Epidermal melanocyte (primary cell): ENCODE results near the gene SOX30.

Experiments
- DNase-seq: peaks from one replicate; pipeline ENCODE4 v3.0.0; 2011; ENCODE audit warnings: low spot score; ENCODE audit not compliant: insufficient read length

Gene SOX30

DNA sequence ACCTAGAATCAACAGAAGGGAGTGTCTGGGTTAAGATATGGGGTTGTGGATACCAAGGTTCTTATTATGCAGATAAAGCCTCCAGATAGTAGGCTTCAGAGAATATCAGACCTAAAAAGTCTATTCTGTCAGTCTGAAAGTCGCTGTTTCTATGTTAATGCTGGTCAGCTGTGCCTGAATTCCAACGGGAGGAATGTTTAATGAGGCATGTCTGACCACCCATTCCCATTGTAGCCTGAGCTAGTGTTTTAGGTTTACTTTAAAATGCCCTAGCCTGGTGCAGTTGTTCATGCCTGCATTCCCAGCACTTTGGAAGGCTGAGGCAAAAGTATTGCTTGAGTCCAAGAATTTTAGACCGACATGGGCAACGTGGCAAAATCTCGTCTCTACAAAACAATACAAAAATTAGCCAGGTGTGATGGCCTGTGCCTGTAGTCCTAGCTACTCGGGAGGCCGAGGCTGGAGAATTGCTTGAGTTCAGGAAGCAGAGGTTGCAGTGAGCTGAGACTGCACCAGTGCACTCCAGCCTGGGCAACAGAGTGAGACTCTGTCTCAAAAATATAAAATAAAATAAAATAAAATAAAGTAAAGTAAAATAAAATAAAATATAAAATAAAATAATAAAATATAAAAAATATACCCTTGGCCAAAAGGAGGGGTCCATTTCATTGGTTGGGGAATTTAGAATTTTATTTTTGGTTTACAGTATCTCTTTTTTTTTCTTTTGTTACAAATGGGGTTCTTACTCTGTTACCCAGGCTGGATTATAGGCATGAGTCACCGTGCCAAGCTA lies 7.8 kb upstream of the SOX30 start:
- DNase-seq = no peak

DNA sequence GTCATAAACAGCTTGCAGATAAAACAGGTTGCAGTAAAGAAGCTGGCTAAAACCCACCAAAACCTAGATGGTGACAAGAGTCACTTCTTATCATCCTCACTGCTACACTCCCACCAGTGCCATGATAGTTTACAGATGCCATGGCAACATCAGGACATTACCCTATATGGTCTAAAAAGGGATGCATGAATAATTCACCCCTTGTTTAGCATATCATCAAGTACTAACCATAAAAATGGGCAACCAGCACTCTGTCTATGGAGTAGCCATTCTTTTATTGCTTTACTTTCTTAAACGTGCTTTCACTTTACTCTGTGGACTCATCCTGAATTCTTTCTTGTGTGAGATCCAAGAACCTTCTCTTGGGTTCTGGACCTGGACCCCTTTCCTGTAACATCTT lies 6.7 kb upstream of the SOX30 start:
- no peak for DNase-seq

DNA sequence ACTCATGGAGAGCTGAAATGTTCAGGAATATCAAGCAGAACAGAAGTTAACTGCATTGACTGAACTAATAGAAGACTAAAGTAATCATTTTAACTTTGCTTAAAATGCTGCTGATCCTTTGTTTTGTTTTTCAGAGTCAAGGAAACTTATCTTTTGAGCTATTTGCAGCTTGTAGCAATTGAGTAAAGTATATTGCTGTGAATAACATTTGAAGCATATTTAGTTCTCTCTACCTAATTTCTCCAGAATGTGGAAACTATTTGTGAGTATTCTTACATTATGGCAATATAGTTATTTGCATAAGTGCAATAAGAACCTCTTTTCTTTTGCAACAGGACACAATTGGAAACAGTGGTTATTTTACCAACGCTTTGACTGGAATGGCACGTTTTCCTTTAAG lies 5.3 kb upstream of the SOX30 start:
- no peak for DNase-seq

DNA sequence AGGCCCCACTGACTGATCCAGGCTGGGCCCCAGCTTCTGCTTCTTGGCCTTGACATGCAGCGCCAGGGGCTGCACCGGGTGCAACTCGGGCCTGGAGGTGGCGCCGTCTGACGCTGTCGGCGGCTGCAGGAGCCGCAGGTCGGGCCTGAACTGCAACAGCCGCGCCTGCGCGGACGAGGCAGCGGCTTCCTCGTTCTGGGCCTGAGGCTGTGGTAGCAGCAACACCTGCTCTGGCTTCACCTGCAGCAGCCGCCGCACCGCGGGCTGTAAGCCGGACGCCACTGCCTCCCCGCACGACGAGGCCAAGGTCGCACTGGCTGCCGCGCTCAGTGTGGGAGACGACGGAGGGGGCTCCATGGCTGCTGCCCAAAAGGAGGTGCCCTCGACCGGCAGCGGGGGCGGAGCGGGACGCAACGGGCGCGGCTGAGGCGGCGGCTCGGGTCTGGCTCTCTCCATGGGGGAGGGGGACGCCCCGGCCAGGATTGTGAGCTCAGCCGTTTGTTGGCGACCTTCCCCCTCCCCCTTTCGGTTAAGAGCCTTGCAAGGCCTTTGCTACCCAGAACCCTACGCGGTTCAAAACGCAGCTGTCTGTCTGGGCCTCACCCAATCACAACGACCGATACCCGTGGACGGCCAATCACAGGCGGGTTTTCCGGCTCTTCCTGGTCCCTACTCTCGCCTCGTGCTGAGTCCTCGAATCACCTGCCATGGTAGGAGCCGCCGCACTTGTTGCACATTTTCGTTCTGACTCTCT lies 438 bp downstream of the SOX30 start:
- no peak for DNase-seq

DNA sequence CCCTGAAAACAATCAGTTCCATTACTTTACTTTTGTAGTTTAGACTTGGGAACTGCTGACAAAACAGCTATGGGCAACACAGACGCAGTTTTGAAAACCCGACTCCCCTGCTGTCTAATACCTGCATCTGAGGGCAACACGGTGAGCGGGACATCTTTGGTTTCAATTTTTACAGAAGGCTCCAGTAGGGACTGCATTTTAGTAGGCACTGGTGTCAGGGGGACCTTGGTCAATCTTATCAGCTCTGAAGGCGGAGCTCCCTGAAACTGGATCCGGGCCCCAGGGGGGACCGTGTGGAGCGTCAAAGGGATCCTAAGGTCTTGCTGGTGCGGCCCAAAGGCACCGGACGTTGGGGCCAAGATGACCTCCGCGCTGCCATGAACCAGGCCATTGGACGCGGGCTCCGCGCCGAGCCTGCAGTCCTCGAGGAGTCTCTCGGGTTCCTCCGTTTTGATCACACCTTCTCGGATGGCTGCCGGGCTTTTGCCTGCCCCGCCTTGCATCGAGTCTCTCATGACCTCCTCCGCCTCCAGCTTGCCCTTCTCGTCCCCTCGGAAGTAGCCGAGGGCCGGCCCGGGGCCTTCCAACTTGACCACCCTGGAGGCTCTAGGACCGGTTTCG lies 1.1 kb downstream of the SOX30 start:
- DNase-seq = no peak

DNA sequence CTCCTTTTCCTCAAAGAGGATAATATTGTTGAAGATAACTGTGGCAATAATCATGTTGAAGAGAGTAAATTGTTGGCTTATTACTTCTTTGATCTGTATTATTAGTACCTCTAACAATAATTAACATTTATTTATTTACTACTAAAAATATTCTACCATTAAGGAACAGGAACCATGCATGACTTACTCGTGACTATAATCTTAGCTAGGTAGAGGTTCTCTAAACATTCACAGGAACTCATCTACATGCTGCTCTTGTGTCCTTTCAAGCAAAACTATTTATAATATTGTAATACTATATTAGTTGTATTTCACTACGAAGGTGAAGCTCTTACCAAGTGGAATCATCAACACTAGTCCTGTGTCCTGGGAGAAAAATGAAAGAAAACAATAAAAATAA lies 3.1 kb downstream of the SOX30 start:
- DNase-seq = no peak

DNA sequence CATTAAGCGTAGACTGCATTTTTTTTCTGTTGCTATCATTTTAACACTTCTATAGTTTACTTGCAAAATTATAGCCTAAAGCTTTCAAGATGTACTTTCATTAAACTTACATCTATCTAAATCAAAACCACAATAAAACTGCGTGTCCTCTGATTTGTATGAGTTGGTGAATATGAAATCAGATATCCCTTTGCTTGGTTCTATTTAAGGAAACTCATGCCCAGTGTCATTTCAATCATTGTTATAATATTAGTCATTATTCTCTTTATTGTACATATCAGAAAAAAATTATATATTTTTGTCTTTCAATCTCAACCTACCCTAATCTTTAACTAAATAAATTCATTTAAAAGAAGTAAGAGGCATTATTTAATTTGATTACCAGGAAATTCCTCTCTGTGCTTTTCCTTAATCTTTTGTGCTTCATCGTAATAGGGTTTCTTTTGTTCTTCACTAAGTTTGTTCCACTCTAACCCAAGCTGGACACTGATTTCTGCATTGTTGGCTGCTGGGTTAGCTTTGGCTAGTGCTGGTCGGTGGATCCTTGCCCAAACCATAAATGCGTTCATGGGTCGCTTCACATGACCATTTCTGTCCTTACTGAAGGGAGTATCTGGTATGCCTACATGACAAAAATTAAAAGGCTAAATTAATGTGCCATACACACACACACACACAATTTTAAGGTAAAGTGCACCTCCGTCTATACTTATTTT lies 3.8 kb downstream of the SOX30 start:
- no peak for DNase-seq

DNA sequence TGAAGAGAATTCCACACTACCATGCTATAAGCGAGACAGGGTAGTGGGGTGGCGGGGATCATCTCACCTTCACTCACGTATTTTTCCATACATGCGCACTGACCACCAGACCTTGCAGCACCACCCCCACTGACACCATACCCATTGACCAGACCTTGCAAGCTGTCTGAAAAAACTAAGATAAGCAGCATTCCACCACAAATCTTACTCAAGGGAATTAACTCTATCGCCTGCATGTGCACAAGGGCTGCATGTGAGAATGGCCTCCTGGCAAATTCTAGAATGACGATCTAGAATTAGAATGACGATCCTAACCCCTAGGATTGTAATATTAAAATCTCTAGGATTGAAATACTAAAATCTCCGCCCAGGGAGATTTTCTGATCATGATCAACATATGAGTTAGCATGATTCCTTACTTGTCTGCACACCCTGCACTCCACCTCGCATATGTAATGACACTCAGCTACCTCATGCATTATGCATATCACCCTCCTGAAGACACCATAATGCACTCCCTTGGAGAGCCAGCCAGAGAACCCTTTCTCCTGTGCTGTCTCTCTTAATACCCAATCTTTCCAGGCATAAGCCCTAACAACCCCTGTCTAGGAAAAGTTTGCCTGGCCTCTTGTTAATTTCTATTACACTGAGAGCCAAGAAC lies 11.7 kb downstream of the SOX30 start:
- DNase-seq = no peak

DNA sequence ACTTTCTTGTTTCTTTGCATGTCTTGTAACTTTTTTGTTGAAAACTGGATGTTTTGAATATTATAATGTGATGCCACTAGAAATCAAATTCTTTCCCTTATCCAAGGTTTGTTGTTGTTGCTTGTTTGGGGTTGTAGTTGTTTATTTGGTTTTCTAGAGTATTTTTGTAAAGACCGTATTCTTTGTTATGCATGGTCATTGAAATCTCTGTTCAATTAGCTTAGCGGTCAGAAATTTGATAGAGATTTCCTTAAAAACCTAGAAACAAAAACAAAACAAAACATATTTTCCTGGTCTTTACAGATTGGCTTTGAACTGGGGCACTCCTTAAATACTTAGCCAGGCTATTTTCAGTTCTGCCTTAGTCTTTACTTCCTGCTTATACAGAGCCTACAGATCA lies 21.9 kb downstream of the SOX30 start:
- DNase-seq = no peak

DNA sequence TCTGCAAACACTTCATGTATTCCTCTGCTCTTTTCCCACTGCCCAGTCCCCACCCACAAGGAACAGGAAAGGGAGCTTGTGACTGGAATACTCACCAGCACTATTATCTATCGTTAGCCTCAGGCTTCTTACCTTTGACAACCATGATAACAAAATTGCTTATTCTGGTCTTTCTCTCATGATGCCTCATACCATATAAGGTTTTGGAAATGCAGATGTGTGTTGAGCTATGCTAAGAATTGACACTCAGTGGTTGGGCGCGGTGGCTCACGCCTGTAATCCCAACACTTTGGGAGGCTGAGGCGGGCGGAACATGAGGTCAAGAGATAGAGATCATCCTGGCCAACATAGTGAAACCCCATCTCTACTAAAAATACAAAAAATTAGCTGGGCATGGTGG lies 25.4 kb downstream of the SOX30 start:
- DNase-seq = no peak

DNA sequence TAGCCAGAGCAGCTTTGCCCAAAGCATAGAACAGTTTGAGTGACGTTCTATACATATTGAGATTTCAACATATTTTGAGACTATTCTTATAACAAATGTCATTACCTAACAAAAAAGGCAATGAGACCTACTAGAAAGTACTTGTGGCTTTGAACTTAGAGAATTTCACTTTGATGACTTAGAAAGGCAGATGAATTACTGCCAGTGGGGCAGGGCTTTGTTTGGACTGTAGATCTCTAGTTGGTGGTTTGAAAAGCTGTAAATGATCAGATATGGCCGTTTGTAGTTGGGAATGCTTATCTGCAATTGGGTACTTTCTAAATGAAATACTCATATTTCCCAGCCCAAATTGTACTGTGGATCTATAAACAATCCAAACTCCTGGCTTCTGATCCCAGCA lies 28.1 kb downstream of the SOX30 start:
- no peak for DNase-seq

DNA sequence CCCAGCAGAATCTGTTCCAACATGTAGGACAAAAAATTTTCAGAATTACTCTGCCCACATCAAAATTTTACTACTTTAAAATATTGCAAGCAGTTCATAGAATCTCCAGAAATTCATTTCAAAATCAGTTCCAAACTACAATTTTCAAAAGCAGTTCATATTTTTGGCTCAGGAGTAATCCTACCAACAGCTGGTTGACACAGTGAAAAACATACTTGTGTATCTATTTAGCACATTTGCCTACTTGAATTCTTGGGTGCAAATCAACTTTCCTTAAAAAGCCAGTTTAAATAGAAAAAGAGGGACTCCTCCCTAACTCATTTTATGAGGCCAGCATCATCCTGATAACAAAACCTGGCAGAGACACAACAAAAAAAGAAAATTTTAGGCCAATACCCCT lies 31.5 kb downstream of the SOX30 start:
- no peak for DNase-seq

DNA sequence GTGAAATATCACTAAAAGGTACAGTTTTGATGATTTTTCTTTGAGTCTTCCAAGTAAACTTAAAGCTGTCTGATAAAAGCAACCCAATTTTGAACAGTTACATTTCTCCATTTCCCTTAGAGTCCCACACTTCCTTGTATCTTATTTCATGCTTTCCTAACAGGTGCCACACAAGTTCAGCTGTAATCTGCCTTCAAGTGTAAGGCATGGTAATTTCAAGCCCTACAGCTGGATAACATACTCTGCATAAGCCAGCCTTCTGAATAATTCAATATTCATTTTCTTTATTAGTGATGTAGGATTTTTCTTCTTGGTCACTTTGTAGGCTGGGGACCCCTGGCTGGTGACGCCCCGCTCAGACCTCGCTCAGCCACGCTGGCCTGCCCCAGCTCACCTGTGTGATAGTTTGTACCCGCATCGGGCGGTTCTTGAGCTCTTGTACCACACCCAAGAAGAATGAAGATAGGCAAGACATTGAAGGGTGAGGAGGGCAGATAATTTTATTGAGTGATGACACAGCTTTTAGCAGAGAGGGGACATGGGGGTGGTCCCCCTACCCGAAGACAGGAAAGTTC lies 34.0 kb downstream of the SOX30 start:
- no peak for DNase-seq

DNA sequence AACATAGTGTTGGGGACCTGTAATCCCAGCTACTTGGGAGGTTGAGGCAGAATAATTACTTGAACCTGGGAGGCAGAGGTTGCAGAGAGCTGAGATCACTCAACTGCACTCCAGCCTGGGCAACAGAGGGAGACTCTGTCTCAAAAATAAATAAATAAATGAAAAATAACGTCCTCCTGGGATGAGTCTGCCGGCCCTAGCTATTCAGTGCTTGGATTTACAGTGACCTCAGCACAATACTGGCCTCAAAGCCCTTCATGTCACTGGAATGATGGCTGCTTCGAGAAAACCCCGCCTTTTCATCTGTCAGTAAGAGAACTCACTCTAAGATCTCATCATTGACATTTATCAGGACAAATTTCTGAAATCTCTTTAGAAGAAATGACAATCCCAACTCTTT lies 35.5 kb downstream of the SOX30 start:
- no peak for DNase-seq

DNA sequence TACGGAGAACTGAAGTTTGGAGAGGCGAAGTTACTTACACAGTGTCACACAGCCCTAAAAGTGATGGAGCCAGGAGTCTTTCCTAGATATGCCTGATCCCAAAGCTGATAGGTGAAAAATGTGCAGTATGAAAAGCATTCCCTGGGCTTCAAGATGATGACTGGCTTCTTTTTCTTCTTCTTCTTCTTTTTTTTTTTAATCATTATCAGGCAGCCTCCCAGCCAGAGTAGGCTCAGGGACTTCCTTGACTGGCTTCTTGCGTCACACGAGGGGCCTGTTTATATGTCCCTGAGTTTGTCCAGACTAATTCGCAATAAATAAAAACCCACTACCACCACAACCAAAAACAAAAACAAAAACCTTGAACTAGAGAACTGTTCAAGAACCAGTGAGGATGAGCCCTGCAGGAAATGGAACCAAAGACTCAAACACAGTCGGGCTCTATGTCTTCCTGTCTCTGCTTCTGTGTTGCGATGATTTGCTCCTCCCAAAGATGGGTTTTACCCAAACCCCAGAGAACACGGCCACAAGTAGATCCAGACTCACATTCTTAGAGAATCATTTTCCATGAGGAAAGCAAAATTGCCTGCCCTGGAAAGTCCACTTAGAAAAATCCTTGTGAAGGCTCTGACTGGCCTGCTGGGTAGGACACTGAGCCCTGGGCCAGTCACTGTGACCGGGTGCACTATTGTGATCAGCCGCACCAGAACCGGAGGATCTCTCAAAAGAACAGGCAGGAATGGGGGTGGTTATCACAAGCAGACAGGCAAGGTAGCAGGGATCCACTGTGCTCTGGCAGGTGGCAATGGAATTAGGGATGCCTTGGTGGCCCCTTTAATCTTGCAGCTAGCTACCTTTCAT lies 38.6 kb downstream of the SOX30 start:
- no peak for DNase-seq

DNA sequence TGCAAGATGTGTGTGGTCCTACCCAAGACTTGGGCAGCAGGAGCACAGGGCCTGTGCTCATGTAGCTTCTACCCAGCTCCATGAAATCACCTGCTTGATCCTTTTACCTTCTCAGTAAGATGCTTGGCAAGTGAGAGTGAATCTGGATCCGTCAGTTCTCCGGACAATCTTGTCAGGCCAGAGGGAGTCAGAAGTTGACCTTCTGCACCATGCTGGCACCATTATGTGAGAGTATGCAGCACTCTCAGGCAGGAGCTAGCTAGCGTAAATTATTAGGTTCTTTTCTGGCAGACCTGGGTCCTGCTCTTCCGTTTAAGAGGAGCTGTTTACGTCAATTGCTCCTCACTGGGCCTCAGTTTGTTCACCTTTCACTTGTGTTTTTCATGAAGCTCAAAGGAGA lies 39.7 kb downstream of the SOX30 start:
- no peak for DNase-seq

DNA sequence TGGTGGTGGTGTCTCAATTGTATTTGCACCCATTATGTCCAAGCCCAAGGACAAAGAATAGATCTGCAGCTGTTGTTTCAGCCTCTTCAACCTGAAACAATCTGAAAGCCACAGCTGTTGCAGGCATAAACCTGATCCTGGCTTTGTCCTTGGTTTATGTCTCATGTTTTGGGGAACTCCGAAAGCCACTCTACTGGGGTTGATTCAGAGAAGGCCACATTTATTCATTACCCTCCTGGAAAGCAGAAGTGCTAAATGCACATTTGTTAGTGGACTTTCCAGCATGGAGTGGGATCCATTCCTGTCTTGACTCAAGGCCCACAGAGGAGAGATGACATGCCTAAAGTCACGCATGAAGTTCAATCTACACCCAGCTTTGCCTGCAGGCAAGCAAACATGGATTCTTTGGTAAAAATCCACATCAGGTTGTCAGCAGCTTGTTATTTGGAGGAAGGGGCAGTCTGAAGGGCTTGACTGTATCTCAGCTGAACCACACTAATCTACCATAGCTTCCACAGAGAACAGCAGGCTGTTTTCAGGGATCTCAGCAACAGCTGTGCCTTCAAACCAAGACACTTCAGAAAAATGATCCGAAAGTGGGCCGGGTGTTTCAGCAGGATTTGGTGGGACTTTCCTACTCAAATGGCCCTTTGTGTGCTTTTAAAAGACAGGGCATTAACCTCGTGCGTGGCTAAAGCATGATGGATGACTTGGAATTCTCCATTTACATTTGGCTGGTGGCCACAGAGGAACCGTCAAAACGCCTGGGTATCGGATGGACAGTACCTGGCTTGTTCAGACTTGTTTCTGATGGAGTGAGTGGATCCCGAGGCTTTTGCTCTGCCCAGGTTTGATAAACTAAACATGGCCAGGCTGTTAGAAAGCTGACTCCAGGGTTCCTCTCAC lies 40.4 kb downstream of the SOX30 start:
- DNase-seq = peak; percentile 64

DNA sequence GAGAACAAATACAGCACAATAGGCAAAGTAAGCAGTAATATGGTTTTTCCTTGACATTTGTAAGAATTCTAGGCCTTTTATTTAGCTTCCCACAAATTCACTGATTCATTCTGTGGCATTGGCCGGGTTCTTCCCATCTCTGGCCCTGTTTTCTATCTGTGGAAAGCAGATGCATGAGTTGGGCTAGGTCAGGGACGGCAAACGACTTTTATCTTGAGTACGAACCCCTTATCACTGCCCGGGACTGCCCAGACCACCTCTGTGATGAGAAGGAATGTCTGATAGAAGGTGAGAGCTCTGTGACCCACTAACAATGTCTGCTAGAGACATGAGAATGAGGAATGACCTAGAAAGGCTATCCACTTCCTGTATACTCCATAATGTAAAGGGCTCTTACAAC lies 41.2 kb downstream of the SOX30 start:
- DNase-seq = no peak

DNA sequence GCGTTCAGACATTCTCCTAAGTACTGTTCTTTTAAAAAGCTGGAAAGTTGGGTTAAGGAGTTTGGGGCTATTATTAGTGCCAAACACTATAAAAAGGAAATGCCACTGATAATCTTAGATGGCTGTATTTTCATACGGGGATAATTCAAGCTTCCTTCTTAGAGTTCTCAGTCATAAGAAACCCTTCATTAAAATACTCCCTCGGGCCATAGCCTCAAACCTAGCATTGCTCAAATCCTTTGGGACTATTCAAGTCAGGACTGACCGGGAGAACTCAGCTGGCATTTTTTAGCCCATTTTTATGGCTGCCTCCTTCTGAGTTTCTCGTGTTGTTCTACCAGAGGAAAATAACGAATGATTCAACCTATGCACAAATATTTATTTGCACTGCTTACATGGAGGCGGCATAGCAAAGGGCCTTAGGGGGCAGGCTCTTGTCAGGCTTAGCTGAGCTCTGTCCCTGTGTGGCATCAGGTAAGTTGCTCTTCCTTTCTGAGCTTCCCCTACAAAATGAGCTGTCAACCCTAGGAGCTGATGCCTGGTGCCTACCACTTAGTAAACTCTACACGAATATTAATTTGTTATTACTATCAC lies 43.2 kb downstream of the SOX30 start:
- no peak for DNase-seq
